Measurements from ENCODE around the gene MYL3. TPM values are rescaled to one million over a fixed set of nuclear protein-coding genes. Genes with fewer than 3 reads are reported as not detected.
A peak's percentile ranks its signal among the peaks of the same experiment; 100 is the strongest.

MYL3 gene
- total and polyA plus RNA-seq, 5 donors from 2014 or later = not detected

GRCh38 chr3:46897829-46898320, 34.6 kb upstream of the MYL3 start:
- peaks cover 7% of the 10 kb centered on the region for H3K4me1 ChIP-seq (ENCODE audit: control insufficient read depth, insufficient read depth, low read length, poor library complexity, severe bottlenecking)
- Mint-ChIP-seq H3K27me3 (peaks cover 46% of the 10 kb centered on the region), H3K36me3 (no peaks in the 10 kb centered on the region), H3K4me1 (peaks cover 0 to 10% (median 4%) of the 10 kb centered on the region in 4 donors), H3K27ac (no peak overlapping the region), H3K9me3 (peaks cover 0 to 3% (median 0%) of the 10 kb centered on the region in 7 donors), H3K4me3 (no peak overlapping the region)
- H3K27me3 ChIP-seq (ENCODE audit: control insufficient read depth, insufficient read depth, low read length) = peaks cover 2% of the 10 kb centered on the region
- H3K27ac ChIP-seq (ENCODE audit: insufficient read depth, low read length, poor library complexity, severe bottlenecking) = no peak overlapping the region
- no peaks in the 10 kb centered on the region for H3K36me3 ChIP-seq (ENCODE audit: control insufficient read depth, insufficient read depth, low read length)
- DNase-seq (no peak), ATAC-seq (ENCODE audit: low read depth in 2 of 2) (no peak)
- no peak overlapping the region for H3K4me3 ChIP-seq (ENCODE audit: low read depth, low read length)
- H3K9me3 ChIP-seq (ENCODE audit: control insufficient read depth in 2 of 2, low read length in 2 of 2) = no peaks in the 10 kb centered on the region

DNA sequence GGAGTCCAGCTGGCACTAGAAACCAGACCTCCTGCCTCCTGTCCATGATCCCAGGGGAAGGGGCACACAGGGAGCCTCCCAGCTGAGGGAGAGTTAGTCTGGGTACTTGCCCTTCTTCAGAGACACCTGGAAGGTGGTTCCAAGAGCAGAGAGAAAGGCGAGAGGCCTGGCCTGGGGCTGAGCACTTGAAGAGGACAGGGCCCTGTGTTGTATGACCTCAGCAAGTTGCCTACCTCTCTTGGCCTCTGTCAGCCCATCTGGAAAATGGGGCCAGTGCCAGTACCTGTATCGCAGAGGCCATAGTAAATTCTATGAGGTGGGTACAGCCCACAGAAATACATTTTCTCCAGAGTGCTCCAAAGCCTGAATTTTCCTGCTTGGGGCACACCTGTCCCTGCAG, 33.8 kb upstream of the MYL3 start:
- DNase-seq = no peak
- Mint-ChIP-seq H3K27ac (no peak overlapping the region), H3K27me3 (peaks cover 54% of the 10 kb centered on the region)

DNA sequence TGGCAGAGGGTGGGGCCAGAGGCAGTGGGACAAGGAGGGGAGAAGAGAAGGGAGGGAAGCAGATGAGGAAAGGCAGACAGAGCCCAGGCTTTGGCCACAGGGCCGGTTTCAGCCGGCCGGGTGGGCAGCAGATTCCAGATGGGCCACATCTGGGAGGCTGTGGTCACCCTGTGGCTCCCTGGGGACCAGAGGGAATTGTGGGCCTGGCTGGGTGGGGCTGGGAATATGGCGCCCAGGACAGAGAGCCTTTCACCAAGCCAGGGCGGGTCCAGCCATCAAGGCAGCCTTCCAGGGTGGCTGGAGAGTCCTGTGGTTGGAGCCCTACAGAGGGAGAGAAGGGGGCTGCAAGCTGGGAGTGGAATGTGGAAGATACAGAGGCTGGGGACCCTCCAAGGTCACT, 33.1 kb upstream of the MYL3 start:
- Mint-ChIP-seq H3K36me3 (no peaks in the 10 kb centered on the region), H3K4me3 (no peak overlapping the region), H3K9me3 (peaks cover 0 to 3% (median 0%) of the 10 kb centered on the region in 7 donors), H3K4me1 (peaks cover 0 to 19% (median 5%) of the 10 kb centered on the region in 4 donors), H3K27me3 (peaks cover 60% of the 10 kb centered on the region), H3K27ac (no peak overlapping the region)
- peaks cover 6% of the 10 kb centered on the region for H3K27me3 ChIP-seq (ENCODE audit: control insufficient read depth, insufficient read depth, low read length)
- H3K4me3 ChIP-seq (ENCODE audit: low read depth, low read length) = no peak overlapping the region
- no peak overlapping the region for H3K27ac ChIP-seq (ENCODE audit: insufficient read depth, low read length, poor library complexity, severe bottlenecking)
- H3K9me3 ChIP-seq (ENCODE audit: control insufficient read depth in 2 of 2, low read length in 2 of 2) = no peaks in the 10 kb centered on the region
- DNase-seq = no peak
- no peaks in the 10 kb centered on the region for H3K36me3 ChIP-seq (ENCODE audit: control insufficient read depth, insufficient read depth, low read length)
- no peak for ATAC-seq (ENCODE audit: low read depth in 2 of 2)
- H3K4me1 ChIP-seq (ENCODE audit: control insufficient read depth, insufficient read depth, low read length, poor library complexity, severe bottlenecking) = peaks cover 16% of the 10 kb centered on the region

More for the DNA sequence above, 33.8 kb upstream of the MYL3 start:
- H3K9me3 ChIP-seq (ENCODE audit: control insufficient read depth in 2 of 2, low read length in 2 of 2) = no peaks in the 10 kb centered on the region
- H3K4me3 ChIP-seq (ENCODE audit: low read depth, low read length) = no peak overlapping the region
- peaks cover 14% of the 10 kb centered on the region for H3K4me1 ChIP-seq (ENCODE audit: control insufficient read depth, insufficient read depth, low read length, poor library complexity, severe bottlenecking)
- ATAC-seq (ENCODE audit: low read depth in 2 of 2) = no peak
- no peaks in the 10 kb centered on the region for H3K36me3 Mint-ChIP-seq
- H3K36me3 ChIP-seq (ENCODE audit: control insufficient read depth, insufficient read depth, low read length) = no peaks in the 10 kb centered on the region
- H3K27ac ChIP-seq (ENCODE audit: insufficient read depth, low read length, poor library complexity, severe bottlenecking) = no peak overlapping the region
- H3K4me1 Mint-ChIP-seq = peaks cover 0 to 15% (median 4%) of the 10 kb centered on the region in 4 donors
- H3K4me3 Mint-ChIP-seq = no peak overlapping the region
- H3K27me3 ChIP-seq (ENCODE audit: control insufficient read depth, insufficient read depth, low read length) = peaks cover 2% of the 10 kb centered on the region
- H3K9me3 Mint-ChIP-seq = peaks cover 0 to 3% (median 0%) of the 10 kb centered on the region in 7 donors

- H3K4me3 Mint-ChIP-seq = no peak overlapping the region
- H3K27me3 Mint-ChIP-seq = peaks cover 66% of the 10 kb centered on the region
- Histone ChIP-seq H3K9me3 (ENCODE audit: control insufficient read depth in 2 of 2, low read length in 2 of 2) (no peaks in the 10 kb centered on the region), H3K27me3 (ENCODE audit: control insufficient read depth, insufficient read depth, low read length) (peaks cover 7% of the 10 kb centered on the region), H3K36me3 (ENCODE audit: control insufficient read depth, insufficient read depth, low read length) (no peaks in the 10 kb centered on the region), H3K4me1 (ENCODE audit: control insufficient read depth, insufficient read depth, low read length, poor library complexity, severe bottlenecking) (peaks cover 16% of the 10 kb centered on the region), H3K27ac (ENCODE audit: insufficient read depth, low read length, poor library complexity, severe bottlenecking) (no peak overlapping the region), H3K4me3 (ENCODE audit: low read depth, low read length) (no peak overlapping the region)
- H3K36me3 Mint-ChIP-seq = no peaks in the 10 kb centered on the region
- no peak for DNase-seq
- ATAC-seq (ENCODE audit: low read depth in 2 of 2) = no peak
- peaks cover 0 to 3% (median 0%) of the 10 kb centered on the region in 7 donors for H3K9me3 Mint-ChIP-seq
- no peak overlapping the region for H3K27ac Mint-ChIP-seq
- peaks cover 0 to 19% (median 5%) of the 10 kb centered on the region in 4 donors for H3K4me1 Mint-ChIP-seq
Observed at GRCh38 chr3:46895761-46896160, 32.5 kb upstream of the MYL3 start.

- DNase-seq (peak; percentile 58 to 72 (median 69)), ATAC-seq (ENCODE audit: low read depth in 2 of 2) (peak; percentile 77)
- Histone ChIP-seq H3K9me3 (ENCODE audit: control insufficient read depth in 2 of 2, low read length in 2 of 2) (no peaks in the 10 kb centered on the region), H3K4me1 (ENCODE audit: control insufficient read depth, insufficient read depth, low read length, poor library complexity, severe bottlenecking) (peaks cover 16% of the 10 kb centered on the region), H3K27ac (ENCODE audit: insufficient read depth, low read length, poor library complexity, severe bottlenecking) (no peak overlapping the region), H3K4me3 (ENCODE audit: low read depth, low read length) (no peak overlapping the region), H3K27me3 (ENCODE audit: control insufficient read depth, insufficient read depth, low read length) (peaks cover 7% of the 10 kb centered on the region), H3K36me3 (ENCODE audit: control insufficient read depth, insufficient read depth, low read length) (no peaks in the 10 kb centered on the region)
- Mint-ChIP-seq H3K36me3 (no peaks in the 10 kb centered on the region), H3K4me1 (peaks cover 0 to 19% (median 5%) of the 10 kb centered on the region in 4 donors), H3K9me3 (peaks cover 0 to 3% (median 0%) of the 10 kb centered on the region in 7 donors), H3K4me3 (no peak overlapping the region), H3K27me3 (peaks cover 63% of the 10 kb centered on the region), H3K27ac (peak overlapping the region in 1 of 3 donors; percentile 59)
Observed at GRCh38 chr3:46895204-46895660, 32.0 kb upstream of the MYL3 start.

- H3K36me3 Mint-ChIP-seq = no peaks in the 10 kb centered on the region
- DNase-seq = no peak
- Histone ChIP-seq H3K27ac (ENCODE audit: insufficient read depth, low read length, poor library complexity, severe bottlenecking) (no peak overlapping the region), H3K4me3 (ENCODE audit: low read depth, low read length) (no peak overlapping the region), H3K27me3 (ENCODE audit: control insufficient read depth, insufficient read depth, low read length) (peaks cover 7% of the 10 kb centered on the region), H3K36me3 (ENCODE audit: control insufficient read depth, insufficient read depth, low read length) (no peaks in the 10 kb centered on the region), H3K9me3 (ENCODE audit: control insufficient read depth in 2 of 2, low read length in 2 of 2) (no peaks in the 10 kb centered on the region), H3K4me1 (ENCODE audit: control insufficient read depth, insufficient read depth, low read length, poor library complexity, severe bottlenecking) (peaks cover 16% of the 10 kb centered on the region)
- H3K4me3 Mint-ChIP-seq = no peak overlapping the region
- peaks cover 70% of the 10 kb centered on the region for H3K27me3 Mint-ChIP-seq
- H3K4me1 Mint-ChIP-seq = peaks cover 0 to 19% (median 5%) of the 10 kb centered on the region in 4 donors
- H3K9me3 Mint-ChIP-seq = peaks cover 0 to 3% (median 0%) of the 10 kb centered on the region in 7 donors
- no peak overlapping the region for H3K27ac Mint-ChIP-seq
- ATAC-seq (ENCODE audit: low read depth in 2 of 2) = no peak
Observed at GRCh38 chr3:46894256-46894655, 31.0 kb upstream of the MYL3 start.

DNA sequence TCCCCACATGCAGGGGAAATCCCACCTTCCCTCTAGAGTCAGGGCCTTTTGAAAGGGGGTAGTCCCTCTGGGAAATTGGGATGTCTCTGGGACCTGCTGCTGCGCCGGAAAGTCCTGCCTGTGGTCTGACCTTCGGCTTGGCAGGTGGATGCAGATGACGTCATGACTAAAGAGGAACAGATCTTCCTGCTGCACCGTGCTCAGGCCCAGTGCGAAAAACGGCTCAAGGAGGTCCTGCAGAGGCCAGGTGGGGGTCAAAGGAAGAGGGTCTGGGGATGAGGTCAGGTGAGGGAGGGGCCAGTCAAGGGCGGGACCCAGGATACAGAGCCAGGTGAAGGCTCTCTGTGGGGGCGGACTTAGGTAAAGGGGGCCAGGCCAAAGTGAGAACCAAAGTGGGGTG, 30.5 kb upstream of the MYL3 start:
- peaks cover 0 to 3% (median 0%) of the 10 kb centered on the region in 7 donors for H3K9me3 Mint-ChIP-seq
- peaks cover 66% of the 10 kb centered on the region for H3K27me3 Mint-ChIP-seq
- H3K36me3 Mint-ChIP-seq = no peaks in the 10 kb centered on the region

DNA sequence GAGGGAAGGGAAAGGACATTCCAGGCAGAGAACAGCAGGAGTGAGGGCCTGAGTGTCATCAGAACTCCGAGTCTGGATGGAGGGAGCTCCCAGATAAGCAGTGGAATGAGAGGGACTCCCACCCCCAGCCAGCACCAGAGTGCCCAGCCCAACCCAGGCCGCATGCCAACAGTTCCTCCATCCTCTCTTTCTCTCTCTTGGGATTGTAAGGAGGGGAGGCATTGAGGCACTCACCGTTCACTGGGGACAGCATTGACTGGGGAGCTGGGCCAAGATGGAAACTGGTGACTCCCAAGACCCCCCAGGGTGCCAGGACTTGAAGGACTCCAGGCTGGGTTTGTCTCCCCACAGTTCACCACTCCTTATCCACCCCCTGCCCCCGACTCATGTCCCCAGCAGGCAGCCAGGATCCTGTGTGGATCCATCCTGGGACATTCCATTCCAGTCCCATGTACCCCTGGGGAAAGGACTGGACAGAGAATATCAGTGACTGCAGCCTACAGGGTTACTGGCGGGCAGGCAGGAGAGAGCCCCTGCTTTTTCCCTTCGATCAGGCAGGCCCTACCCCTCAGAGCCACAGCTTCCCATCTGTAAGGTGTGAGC, 30.0 kb upstream of the MYL3 start:
- Histone ChIP-seq H3K4me3 (ENCODE audit: low read depth, low read length) (no peak overlapping the region), H3K36me3 (ENCODE audit: control insufficient read depth, insufficient read depth, low read length) (no peaks in the 10 kb centered on the region), H3K9me3 (ENCODE audit: control insufficient read depth in 2 of 2, low read length in 2 of 2) (no peaks in the 10 kb centered on the region), H3K27ac (ENCODE audit: insufficient read depth, low read length, poor library complexity, severe bottlenecking) (no peak overlapping the region), H3K27me3 (ENCODE audit: control insufficient read depth, insufficient read depth, low read length) (peaks cover 7% of the 10 kb centered on the region), H3K4me1 (ENCODE audit: control insufficient read depth, insufficient read depth, low read length, poor library complexity, severe bottlenecking) (peaks cover 10% of the 10 kb centered on the region)
- Mint-ChIP-seq H3K4me1 (peaks cover 0 to 15% (median 5%) of the 10 kb centered on the region in 4 donors), H3K27ac (no peak overlapping the region), H3K4me3 (no peak overlapping the region), H3K36me3 (no peaks in the 10 kb centered on the region), H3K9me3 (peaks cover 0 to 3% (median 0%) of the 10 kb centered on the region in 7 donors), H3K27me3 (peaks cover 67% of the 10 kb centered on the region)
- DNase-seq (no peak), ATAC-seq (ENCODE audit: low read depth in 2 of 2) (no peak)

More for the DNA sequence above, 30.5 kb upstream of the MYL3 start:
- no peak overlapping the region for H3K4me3 Mint-ChIP-seq
- no peak for ATAC-seq (ENCODE audit: low read depth in 2 of 2)
- no peaks in the 10 kb centered on the region for H3K9me3 ChIP-seq (ENCODE audit: control insufficient read depth in 2 of 2, low read length in 2 of 2)
- H3K4me3 ChIP-seq (ENCODE audit: low read depth, low read length) = no peak overlapping the region
- H3K4me1 ChIP-seq (ENCODE audit: control insufficient read depth, insufficient read depth, low read length, poor library complexity, severe bottlenecking) = peaks cover 15% of the 10 kb centered on the region
- no peak overlapping the region for H3K27ac ChIP-seq (ENCODE audit: insufficient read depth, low read length, poor library complexity, severe bottlenecking)
- peaks cover 0 to 15% (median 5%) of the 10 kb centered on the region in 4 donors for H3K4me1 Mint-ChIP-seq
- no peak for DNase-seq
- peaks cover 7% of the 10 kb centered on the region for H3K27me3 ChIP-seq (ENCODE audit: control insufficient read depth, insufficient read depth, low read length)
- no peak overlapping the region for H3K27ac Mint-ChIP-seq
- no peaks in the 10 kb centered on the region for H3K36me3 ChIP-seq (ENCODE audit: control insufficient read depth, insufficient read depth, low read length)
